MM.1S (cell line): ENCODE data around the gene PCNT.

Source experiments
- DNase-seq: peaks from one replicate; pipeline ENCODE4 v3.0.0-alpha.2; 2015
- H2AFZ ChIP-seq: fragments of 300-600 bp; sonication (generic); 2 replicates; pipeline ENCODE4 v1.6.0; 2016; ENCODE audit warnings: antibody characterized with exemption, low read length
- H3F3A ChIP-seq: fragments of 300-600 bp; sonication (generic); 2 replicates; pipeline ENCODE4 v1.6.1; 2016; ENCODE audit warnings: mild to moderate bottlenecking, antibody characterized with exemption, low read length, moderate library complexity, mixed read lengths; ENCODE audit not compliant: insufficient read depth
- H3K27ac ChIP-seq: fragments of 300-600 bp; sonication (generic); 2 replicates; pipeline ENCODE4 v1.5.1; 2016; ENCODE audit warnings: mild to moderate bottlenecking, low read length
- H3K27me3 ChIP-seq: fragments of 300-600 bp; sonication (generic); replicated peaks from 2 replicates; pipeline ENCODE4 v1.6.0; 2016; ENCODE audit warnings: low read length; ENCODE audit not compliant: insufficient read depth
- H3K36me3 ChIP-seq: fragments of 300-600 bp; sonication (generic); replicated peaks from 2 replicates; pipeline ENCODE4 v1.6.1; 2016; ENCODE audit warnings: mild to moderate bottlenecking, low read length, mixed read lengths; ENCODE audit not compliant: insufficient read depth
- H3K4me1 ChIP-seq: fragments of 300-600 bp; sonication (generic); 2 replicates; pipeline ENCODE4 v1.6.1; 2016; ENCODE audit warnings: low read length, mixed read lengths
- H3K4me2 ChIP-seq: fragments of 300-600 bp; sonication (generic); 2 replicates; pipeline ENCODE4 v1.6.0; 2016; ENCODE audit warnings: low read depth, low read length
- H3K4me3 ChIP-seq: fragments of 300-600 bp; sonication (generic); 2 replicates; pipeline ENCODE4 v1.5.1; 2016; ENCODE audit warnings: low read length, mixed read lengths
- H3K79me2 ChIP-seq: fragments of 300-600 bp; sonication (generic); 2 replicates; pipeline ENCODE4 v1.6.1; 2016; ENCODE audit warnings: mixed run types, low read length, mixed read lengths
- H3K9ac ChIP-seq: fragments of 300-600 bp; sonication (generic); 2 replicates; pipeline ENCODE4 v1.6.1; 2016; ENCODE audit warnings: low read length, mixed read lengths
- H3K9me2 ChIP-seq: fragments of 300-600 bp; sonication (generic); replicated peaks from 2 replicates; pipeline ENCODE4 v1.6.1; 2016; ENCODE audit warnings: mild to moderate bottlenecking, low read length, mixed read lengths; ENCODE audit not compliant: insufficient read depth
- H3K9me3 ChIP-seq: fragments of 300-600 bp; sonication (generic); replicated peaks from 2 replicates; pipeline ENCODE4 v1.6.1; 2016; ENCODE audit warnings: mild to moderate bottlenecking, low read length, mixed read lengths; ENCODE audit not compliant: insufficient read depth
- H4K20me1 ChIP-seq: fragments of 300-600 bp; sonication (generic); 2 replicates; pipeline ENCODE4 v1.6.1; 2016; ENCODE audit warnings: mild to moderate bottlenecking, low read length, moderate library complexity, mixed read lengths; ENCODE audit not compliant: insufficient read depth
- CTCF ChIP-seq: fragments of 300-600 bp; sonication (generic); IDR thresholded peaks from 2 replicates; pipeline ENCODE4 v1.5.1; 2016; ENCODE audit warnings: antibody characterized with exemption, low read length, mixed read lengths
- EZH2 ChIP-seq: fragments of 300-600 bp; sonication (generic); optimal IDR thresholded peaks from 2 replicates; pipeline ENCODE3; 2017; ENCODE audit warnings: low read depth, mild to moderate bottlenecking, antibody characterized with exemption, low read length, mixed read lengths
- EZH2phosphoT487 ChIP-seq: fragments of 300-600 bp; sonication (generic); IDR thresholded peaks from 2 replicates; pipeline ENCODE4 v1.6.1; 2018; ENCODE audit warnings: antibody characterized with exemption, low read length

Gene PCNT

GRCh38 chr21:46392921-46393320, 69.0 kb downstream of the PCNT start:
- Histone ChIP-seq H3K4me3 (no peak overlapping the region), H3K27ac (no peak overlapping the region), H3K4me1 (no peaks in the 10 kb centered on the region), H3K36me3 (peaks cover 10% of the 10 kb centered on the region), H2AFZ (no peak overlapping the region), H3K9ac (no peak overlapping the region), H3K4me2 (no peak overlapping the region), H4K20me1 (no peaks in the 10 kb centered on the region), H3K79me2 (0 out of 2 replicates have a peak, but pooled peaks cover 3% of the 10 kb centered on the region), H3K9me2 (no peaks in the 10 kb centered on the region), H3K9me3 (no peaks in the 10 kb centered on the region), H3F3A (no peaks in the 10 kb centered on the region), H3K27me3 (no peaks in the 10 kb centered on the region)
- DNase-seq, result no peak
- TF ChIP-seq CTCF, result no peak

- Histone ChIP-seq H3K27ac (no peak overlapping the region), H3K36me3 (peaks cover 13% of the 10 kb centered on the region), H3K9me2 (no peaks in the 10 kb centered on the region), H3K4me3 (no peak overlapping the region), H3K79me2 (0 out of 2 replicates have a peak, but pooled peaks cover 3% of the 10 kb centered on the region), H3K4me2 (no peak overlapping the region), H3K4me1 (no peaks in the 10 kb centered on the region), H3K9ac (no peak overlapping the region), H3K27me3 (no peaks in the 10 kb centered on the region), H2AFZ (no peak overlapping the region), H3K9me3 (no peaks in the 10 kb centered on the region), H3F3A (no peaks in the 10 kb centered on the region), H4K20me1 (no peaks in the 10 kb centered on the region)
- TF ChIP-seq EZH2 (no peak), CTCF (no peak), EZH2phosphoT487 (no peak)
- DNase-seq, result no peak
Observed at GRCh38 chr21:46393451-46393940, 69.5 kb downstream of the PCNT start.

- Histone ChIP-seq H2AFZ (no peak overlapping the region), H3K79me2 (0 out of 2 replicates have a peak, but pooled peaks cover 3% of the 10 kb centered on the region), H4K20me1 (no peaks in the 10 kb centered on the region), H3K9me3 (no peaks in the 10 kb centered on the region), H3F3A (no peaks in the 10 kb centered on the region), H3K27ac (no peak overlapping the region), H3K4me2 (no peak overlapping the region), H3K27me3 (no peaks in the 10 kb centered on the region), H3K4me1 (no peaks in the 10 kb centered on the region), H3K36me3 (peaks cover 13% of the 10 kb centered on the region), H3K9me2 (no peaks in the 10 kb centered on the region), H3K4me3 (no peak overlapping the region), H3K9ac (no peak overlapping the region)
- no peak for DNase-seq
- TF ChIP-seq CTCF, result no peak
- no peak for TF ChIP-seq EZH2
- no peak for TF ChIP-seq EZH2phosphoT487
Observed at GRCh38 chr21:46393941-46394594, 70.1 kb downstream of the PCNT start.
